ENCODE data around the gene FABP3.

- TF ChIP-seq ZNF629 (tag by site-specific recombination; IDR thresholded peaks at IDR 0.05) (no peak), ZNF239 (tag by site-specific recombination; IDR thresholded peaks at IDR 0.05) (no peak)
Measured at GRCh38 chr1:31399976-31400375, 27.1 kb upstream of the FABP3 start.

All from HEK293 (cell line).